B cell (primary cell): ENCODE measurements around the gene SPPL2B. TPM values are rescaled to one million over a fixed set of nuclear protein-coding genes. Genes with fewer than 3 reads are reported as not detected.

Experiments used
- ATAC-seq: fragments of 200-7000 bp; cut with Tn5 transposase; one replicate; pipeline ENCODE4 v1.10.0; 2021; ENCODE audit warnings: low read depth, mild to moderate bottlenecking, moderate number of reproducible peaks, moderate library complexity
- CTCF ChIA-PET: fragments of 350-600 bp; sonication (Branson Sonifier 250); formaldehyde crosslinking; loops from one replicate; lab custom pipeline; 2021; ENCODE audit warnings: antibody characterized with exemption, inconsistent platforms; lab: Charles Lee
- POLR2A ChIA-PET: fragments of 350-600 bp; sonication (Branson Sonifier 250); formaldehyde crosslinking; loops from one replicate; lab custom pipeline; 2021; ENCODE audit warnings: antibody characterized with exemption; lab: Charles Lee
- DNase-seq: peaks from one replicate; pipeline ENCODE4 v3.0.0; 2013
- H2AFZ ChIP-seq: 2 replicates; pipeline ENCODE4 v1.6.1; 2012; ENCODE audit warnings: mild to moderate bottlenecking, low read depth, low read length; ENCODE audit not compliant: insufficient read depth, poor library complexity, severe bottlenecking
- H3K27ac ChIP-seq, 2 donors: 1 replicate in 1 of 2; 2 replicates in 1 of 2; pipeline ENCODE4 v1.5.1; 2012 to 2013; ENCODE audit warnings: low read length in 2 of 2, mild to moderate bottlenecking in 2 of 2, moderate library complexity in 1 of 2
- H3K27me3 ChIP-seq, 4 experiments: fragments of 200-600 bp in 1 of 4; sonication (generic) in 1 of 4; replicated peaks in 1 of 4; 1 replicate in 2 of 4; 2 replicates in 2 of 4; pipeline versions ENCODE4 v1.6.1 to v1.7.0; 2013 to 2016; ENCODE audit warnings: low read length in 3 of 4, mild to moderate bottlenecking in 2 of 4, mixed read lengths in 1 of 4, moderate library complexity in 1 of 4; ENCODE audit not compliant: insufficient read depth in 4 of 4, control insufficient read depth in 3 of 4; ENCODE audit errors: control extremely low read depth in 1 of 4
- H3K36me3 ChIP-seq, 2 experiments: replicated peaks in 1 of 2; 1 replicate in 1 of 2; 2 replicates in 1 of 2; pipeline versions ENCODE4 v1.6.1 to v1.7.1; 2013; ENCODE audit warnings: low read length in 1 of 2; ENCODE audit not compliant: insufficient read depth in 2 of 2, control insufficient read depth in 1 of 2; ENCODE audit errors: control extremely low read depth in 1 of 2, extremely low read depth in 1 of 2
- H3K4me1 ChIP-seq, 2 donors: fragments of 200-600 bp in 1 of 2; sonication (generic) in 1 of 2; 1 replicate in 1 of 2; 2 replicates in 1 of 2; pipeline versions ENCODE4 v1.5.1 to v1.6.1; 2013 to 2017; ENCODE audit warnings: low read length in 2 of 2; ENCODE audit not compliant: control insufficient read depth in 2 of 2, insufficient read depth in 2 of 2
- H3K4me2 ChIP-seq: replicated peaks from 2 replicates; pipeline ENCODE3; 2012; ENCODE audit warnings: mild to moderate bottlenecking, low read depth, low read length; ENCODE audit not compliant: poor library complexity, severe bottlenecking
- H3K4me3 ChIP-seq, 5 experiments: fragments of 200-600 bp in 1 of 5; sonication (generic) in 1 of 5; 1 replicate in 3 of 5; 2 replicates in 2 of 5; pipeline versions ENCODE4 v1.5.1 to v1.7.0; 2011 to 2016; ENCODE audit warnings: low read length in 4 of 5, mild to moderate bottlenecking in 4 of 5, low read depth in 2 of 5, control low read depth in 1 of 5, moderate library complexity in 1 of 5; ENCODE audit not compliant: insufficient read depth in 1 of 5; ENCODE audit errors: control extremely low read depth in 1 of 5, extremely low read depth in 1 of 5
- H3K79me2 ChIP-seq: fragments of 200-600 bp; sonication (generic); one replicate; pipeline ENCODE4 v1.6.0; 2016; ENCODE audit warnings: low read length; ENCODE audit not compliant: control insufficient read depth, insufficient read depth
- H3K9ac ChIP-seq: fragments of 200-600 bp; sonication (generic); 2 replicates; pipeline ENCODE4 v1.6.1; 2017; ENCODE audit warnings: mild to moderate bottlenecking, low read length, moderate library complexity
- H3K9me3 ChIP-seq, 3 donors: one replicate each; pipeline versions ENCODE4 v1.6.1 to v1.7.1; 2013; ENCODE audit warnings: low read length in 2 of 3; ENCODE audit not compliant: control insufficient read depth in 2 of 3, insufficient read depth in 1 of 3; ENCODE audit errors: control extremely low read depth in 1 of 3
- H4K20me1 ChIP-seq: 2 replicates; pipeline ENCODE4 v1.6.0; 2012; ENCODE audit warnings: mild to moderate bottlenecking, low read length; ENCODE audit not compliant: insufficient read depth, control insufficient read depth, poor library complexity, severe bottlenecking
- H3K27ac Mint-ChIP-seq: one replicate; pipeline ENCODE4 v1.8.0; 2021; ENCODE audit warnings: mixed read lengths
- H3K27me3 Mint-ChIP-seq: one replicate; pipeline ENCODE4 v1.8.0; 2021; ENCODE audit warnings: mixed read lengths
- H3K4me1 Mint-ChIP-seq: one replicate; pipeline ENCODE4 v1.8.0; 2021; ENCODE audit warnings: mixed read lengths
- H3K4me3 Mint-ChIP-seq: one replicate; pipeline ENCODE4 v1.8.0; 2021; ENCODE audit warnings: mixed read lengths
- H3K9me3 Mint-ChIP-seq: one replicate; pipeline ENCODE4 v1.8.0; 2022; ENCODE audit warnings: mixed read lengths; ENCODE audit not compliant: insufficient read depth
- CTCF ChIP-seq: fragments of 200-600 bp; IDR thresholded peaks from one replicate; pipeline ENCODE4 v1.8.0; 2022; ENCODE audit warnings: antibody characterized with exemption, mild to moderate bottlenecking
- EZH2 ChIP-seq: IDR thresholded peaks from 2 replicates; pipeline ENCODE4 v1.6.1; 2012; ENCODE audit warnings: borderline replicate concordance, low read depth, mild to moderate bottlenecking, moderate library complexity, low read length; ENCODE audit not compliant: insufficient read depth, poor library complexity, severe bottlenecking
- WGBS: methylation state at CpG from one replicate; pipeline ENCODE4 v1.1.5; 2013; ENCODE audit warnings: missing lambda C conversion rate; ENCODE audit not compliant: insufficient coverage; 5-methylcytosine and 5-hydroxymethylcytosine counted together
- intact Hi-C: fragments of 100-400 bp; cut with micrococcal nuclease; formaldehyde crosslinking; loops from one replicate; pipeline ENCODE4 v1.10.0; 2022
- polyA plus RNA-seq: library from polyadenylated mRNA; depleted of rRNA; stranded (reverse); fragments of >200 nt; gene quantifications from 2 replicates; pipeline ENCODE4 v1.2.3, GENCODE V29; 2012
- total RNA-seq, 2 donors: library from RNA; stranded (reverse); fragments of 120-200 nt in 1 of 2; gene quantifications; 1 replicate in 1 of 2; 2 replicates in 1 of 2; pipeline versions ENCODE4 v1.2.3 to v1.2.4, GENCODE V29; 2013 to 2022

Gene SPPL2B
- total and polyA plus RNA-seq, 2 donors (not counting 1 experiment from before 2014, with no cell fraction given): 415 to 479 TPM

GRCh38 chr19:2341982-2342381, 13.5 kb downstream of the SPPL2B start:
- WGBS: 84% methylated on average over 14 of the region's 15 CpGs

More at GRCh38 chr19:2341982-2342381, 13.5 kb downstream of the SPPL2B start:
- peaks cover 0 to 68% of the 10 kb centered on the region in 2 experiments for H3K36me3 ChIP-seq
- intact Hi-C loops: no loop called here
- H2AFZ ChIP-seq: no peak overlapping the region
- H3K27me3 ChIP-seq: no peaks in the 10 kb centered on the region
- no peak overlapping the region for H3K9ac ChIP-seq
- H4K20me1 ChIP-seq: peaks cover 38% of the 10 kb centered on the region
- no peak for DNase-seq
- Mint-ChIP-seq H3K27ac (no peak overlapping the region), H3K9me3 (no peaks in the 10 kb centered on the region), H3K4me1 (peaks cover 2% of the 10 kb centered on the region), H3K27me3 (no peaks in the 10 kb centered on the region), H3K4me3 (no peak overlapping the region)
- H3K79me2 ChIP-seq: peaks cover 12% of the 10 kb centered on the region
- no peaks in the 10 kb centered on the region for H3K9me3 ChIP-seq
- no peak overlapping the region for H3K27ac ChIP-seq
- no peak overlapping the region for H3K4me3 ChIP-seq
- ChIA-PET CTCF (no interaction called here), POLR2A (no interaction called here)
- no peaks in the 10 kb centered on the region for H3K4me1 ChIP-seq
- no peak overlapping the region for H3K4me2 ChIP-seq
- TF ChIP-seq CTCF: no peak
- TF ChIP-seq EZH2: no peak
- no peak for ATAC-seq
